T47D (cell line): ENCODE data around the gene SPTLC1.
"Not testable (repeated sequence)": the region's sequence is repeated elsewhere in the genome, so short reads cannot be mapped to it uniquely, and the experiment has no call there.

Experiments used
- DNase-seq, 2 experiments: peaks; one replicate each; pipeline versions ENCODE4 v3.0.0 to v3.0.0-alpha.2; 2011 to 2012; ENCODE audit warnings: low read depth in 1 of 2, low spot score in 1 of 2
- JUND ChIP-seq: IDR thresholded peaks from 2 replicates; pipeline ENCODE4 v1.6.1; 2012; ENCODE audit warnings: low read depth
- in situ Hi-C: cut with HindIII; loops from 2 replicates; pipeline ENCODE4 v1.10.0; 2016; ENCODE audit warnings: low sequenced_read_pairs, low pct_unique_long_range_greater_than_20kb

The SPTLC1 gene, protein sequence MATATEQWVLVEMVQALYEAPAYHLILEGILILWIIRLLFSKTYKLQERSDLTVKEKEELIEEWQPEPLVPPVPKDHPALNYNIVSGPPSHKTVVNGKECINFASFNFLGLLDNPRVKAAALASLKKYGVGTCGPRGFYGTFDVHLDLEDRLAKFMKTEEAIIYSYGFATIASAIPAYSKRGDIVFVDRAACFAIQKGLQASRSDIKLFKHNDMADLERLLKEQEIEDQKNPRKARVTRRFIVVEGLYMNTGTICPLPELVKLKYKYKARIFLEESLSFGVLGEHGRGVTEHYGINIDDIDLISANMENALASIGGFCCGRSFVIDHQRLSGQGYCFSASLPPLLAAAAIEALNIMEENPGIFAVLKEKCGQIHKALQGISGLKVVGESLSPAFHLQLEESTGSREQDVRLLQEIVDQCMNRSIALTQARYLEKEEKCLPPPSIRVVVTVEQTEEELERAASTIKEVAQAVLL

DNA sequence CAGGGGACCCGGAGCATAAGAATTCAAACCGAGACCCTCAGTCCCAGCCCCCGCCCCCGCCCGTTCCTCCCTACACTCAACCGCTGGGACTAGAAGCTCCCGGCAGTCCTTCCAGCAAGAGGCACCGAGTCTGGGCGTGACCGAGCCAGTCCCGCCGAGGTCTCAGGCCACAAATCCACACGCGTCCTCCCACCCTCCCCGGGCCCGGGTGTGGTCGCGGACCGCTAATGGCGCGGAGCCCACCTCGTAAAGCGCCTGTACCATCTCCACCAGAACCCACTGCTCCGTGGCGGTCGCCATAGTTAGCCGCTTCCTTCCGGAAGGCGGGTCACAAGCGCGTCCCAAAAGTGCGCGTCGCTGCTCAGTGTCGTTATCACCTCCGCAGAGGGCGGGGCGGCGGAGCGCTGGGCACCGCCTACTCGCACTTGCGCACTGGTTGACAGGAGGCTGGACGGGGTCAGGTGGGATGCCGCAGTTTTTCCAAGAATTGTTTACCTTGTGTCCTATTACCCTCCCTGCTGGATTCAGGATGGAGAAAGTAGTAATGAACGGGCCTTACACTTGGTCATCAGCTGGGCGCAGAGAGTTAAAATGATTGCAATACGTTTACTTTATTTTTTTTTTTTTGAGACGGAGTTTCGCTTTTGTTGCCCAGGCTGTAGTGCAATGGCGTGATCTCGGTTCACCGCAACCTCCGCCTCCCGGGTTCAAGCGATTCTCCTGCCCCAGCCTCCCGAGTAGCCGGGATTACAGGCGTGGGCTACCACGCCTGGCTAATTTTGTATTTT is at the start of gene SPTLC1:
Gene SPTLC1 (minus strand): TSS at position 343 of the 788 bp plus-strand sequence. CDS start 43 bp downstream, at position 300.
- in situ Hi-C loops: no loop called here
- TF ChIP-seq JUND: no peak
- peak; percentile 80 to 95 for DNase-seq

DNA sequence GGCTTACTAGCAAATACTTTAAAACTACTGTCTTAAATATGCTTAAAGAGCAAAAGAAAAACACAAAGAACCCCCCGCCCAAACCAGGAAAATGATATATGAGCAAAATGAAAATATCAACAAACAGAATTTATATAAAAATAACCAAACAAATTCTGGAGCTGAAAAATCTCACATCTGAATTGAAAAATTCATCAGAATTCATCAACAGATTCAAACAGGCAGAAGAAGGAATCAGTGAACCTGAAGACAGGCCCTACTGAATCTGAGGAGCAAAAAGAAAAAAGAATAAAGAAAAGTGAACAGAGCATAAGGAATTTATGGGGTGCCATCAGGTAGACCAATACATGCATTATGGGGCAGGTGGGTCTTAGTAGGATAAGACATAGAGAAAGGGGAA is 49.8 kb upstream of the SPTLC1 start:
- no peak for DNase-seq
- in situ Hi-C loops: no loop called here
- no peak for TF ChIP-seq JUND

DNA sequence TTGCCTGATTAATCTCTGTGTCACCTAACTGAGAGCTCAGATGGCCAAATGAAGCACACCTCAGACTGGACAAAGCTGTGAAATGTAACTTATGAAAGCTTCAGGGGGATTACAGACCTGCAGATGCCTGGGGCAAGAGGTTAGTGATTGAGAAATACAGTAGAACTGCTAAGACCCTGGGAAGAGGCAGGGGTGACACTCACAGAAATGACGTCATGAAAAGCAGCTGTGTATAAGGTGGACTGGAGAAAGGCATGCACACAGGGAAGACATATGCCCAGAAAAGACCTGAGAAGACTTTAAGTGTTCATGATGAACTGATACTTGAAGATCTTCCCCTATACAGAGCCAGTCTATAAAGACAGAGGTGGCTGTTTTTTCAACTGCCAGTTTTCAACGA is 49.3 kb upstream of the SPTLC1 start:
- no peak for TF ChIP-seq JUND
- in situ Hi-C loops: no loop called here
- no peak for DNase-seq

DNA sequence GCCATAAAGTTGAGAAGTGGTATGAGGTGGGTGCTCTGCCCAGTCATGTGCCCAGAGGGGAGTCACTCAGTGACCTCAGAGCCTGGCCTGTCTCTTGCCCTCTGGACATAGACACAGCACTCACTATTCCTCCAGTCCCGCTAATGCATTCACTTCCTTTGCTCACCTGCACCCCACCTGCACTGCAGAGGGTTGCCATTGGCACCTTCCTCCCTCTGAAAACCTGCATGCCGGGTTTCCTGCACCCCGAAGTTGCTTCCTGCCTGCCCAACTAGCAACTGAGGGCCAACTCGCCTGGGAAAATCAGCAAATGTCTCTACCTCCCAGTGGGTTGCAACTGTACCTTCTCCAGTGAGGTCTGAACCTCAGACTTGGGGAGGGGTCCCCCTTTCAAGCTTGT is 48.1 kb upstream of the SPTLC1 start:
- TF ChIP-seq JUND: no peak
- in situ Hi-C loops: no loop called here
- no peak for DNase-seq

DNA sequence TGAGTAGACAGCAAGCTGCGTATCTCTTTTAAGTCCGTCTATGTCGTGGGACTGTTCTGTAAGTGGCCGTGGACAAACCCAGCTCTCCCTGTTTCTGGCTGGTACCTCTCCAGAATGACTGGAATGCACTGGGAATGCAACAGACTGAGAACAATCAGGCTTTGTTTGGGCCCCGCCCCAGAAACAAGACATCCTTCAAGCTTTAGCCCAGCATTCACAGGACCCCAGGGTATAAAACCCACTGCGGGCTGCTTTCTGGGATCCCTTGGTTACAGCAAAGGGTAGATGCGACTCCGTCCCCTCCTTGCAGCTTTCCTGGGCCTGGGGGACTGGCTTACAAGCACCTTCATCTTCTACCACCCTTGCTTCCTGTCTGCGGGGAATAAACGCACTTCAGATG is 45.6 kb upstream of the SPTLC1 start:
- no peak for DNase-seq
- TF ChIP-seq JUND: no peak
- in situ Hi-C loops: no loop called here

DNA sequence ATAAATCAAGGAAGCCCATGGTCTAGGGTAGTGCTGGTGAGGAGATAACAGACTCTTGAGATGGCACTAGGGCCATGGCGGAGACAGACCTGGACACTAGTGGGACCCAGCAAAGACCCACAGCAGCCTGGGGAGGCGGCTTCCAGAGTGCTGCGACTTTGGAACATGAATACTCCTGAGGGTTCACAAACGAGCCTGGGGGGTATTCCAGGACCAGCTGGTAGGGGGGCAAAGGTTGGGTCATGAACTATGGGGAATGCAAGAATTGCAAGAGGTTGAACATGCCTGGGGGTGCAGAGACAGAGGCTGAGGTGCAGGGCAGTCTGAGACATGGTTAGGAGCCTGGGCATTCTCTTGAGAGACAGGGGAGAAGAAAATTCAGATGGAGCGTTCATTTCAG is 43.8 kb upstream of the SPTLC1 start:
- no peak for TF ChIP-seq JUND
- in situ Hi-C loops: no loop called here
- no peak for DNase-seq

DNA sequence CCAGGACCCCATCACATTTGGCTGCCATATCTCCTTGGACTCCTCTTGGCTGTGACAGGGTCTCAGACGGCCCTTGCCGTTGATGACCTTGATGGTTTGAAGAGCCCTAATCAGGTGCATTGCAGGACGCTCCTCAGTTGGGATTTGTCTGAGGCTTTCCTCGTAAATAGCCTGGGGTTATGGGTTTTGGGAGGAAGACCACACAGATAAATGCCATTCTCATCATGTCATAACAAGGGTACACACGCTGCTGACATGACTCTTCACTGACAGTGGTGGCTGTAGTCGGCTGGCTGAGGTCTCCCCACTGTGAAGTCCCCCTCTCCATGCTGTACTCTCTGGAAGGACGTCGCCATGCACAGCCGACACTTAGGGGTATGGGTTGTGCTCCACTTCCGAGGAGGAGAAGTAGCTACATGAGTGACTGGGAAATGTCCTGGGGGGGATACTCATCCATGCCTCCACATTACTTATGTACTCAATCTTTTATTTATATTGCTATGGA is 42.9 kb upstream of the SPTLC1 start:
- no peak for TF ChIP-seq JUND
- in situ Hi-C loops: no loop called here
- no peak for DNase-seq

DNA sequence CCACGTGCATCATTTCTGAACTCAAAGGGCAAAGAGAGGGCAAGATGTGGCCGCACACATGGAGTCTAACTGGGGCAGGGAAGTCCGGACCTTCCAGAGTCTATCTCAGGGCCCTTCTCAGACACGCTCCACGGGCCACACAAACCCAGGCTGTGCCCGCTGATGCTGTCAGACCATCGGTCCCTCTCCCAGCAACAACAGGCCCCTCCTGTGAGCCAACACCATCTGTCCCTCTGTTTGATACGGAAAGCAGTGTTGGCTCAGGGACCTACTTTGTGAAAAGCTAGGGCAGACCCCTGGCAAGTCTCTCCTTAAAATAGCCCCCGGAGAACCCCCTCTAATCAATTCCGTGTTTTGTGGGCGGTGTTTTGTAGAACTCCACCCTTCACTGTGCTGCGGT is 40.5 kb upstream of the SPTLC1 start:
- DNase-seq, in situ Hi-C loops: not testable (repeated sequence)

DNA sequence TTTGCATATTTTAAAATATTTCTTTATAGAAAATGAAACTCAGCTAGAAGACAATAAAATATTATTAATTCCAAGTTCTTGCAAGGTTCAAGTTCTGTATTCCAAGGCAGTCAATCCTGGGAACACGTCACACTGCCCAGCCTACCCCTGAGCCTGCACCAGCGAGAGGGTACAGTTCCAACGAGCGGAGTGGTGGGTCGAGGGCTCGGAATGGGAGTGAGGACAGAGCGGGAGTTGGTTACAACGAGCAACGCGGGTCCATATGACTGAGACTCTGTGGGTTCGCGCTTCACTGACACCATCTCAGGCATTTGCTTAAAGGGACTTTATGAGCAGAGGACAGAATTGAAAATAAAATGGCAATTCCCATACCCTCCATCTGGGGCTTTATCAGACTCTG is 40.0 kb upstream of the SPTLC1 start:
- DNase-seq: no peak
- in situ Hi-C loops: no loop called here
- TF ChIP-seq JUND: no peak

DNA sequence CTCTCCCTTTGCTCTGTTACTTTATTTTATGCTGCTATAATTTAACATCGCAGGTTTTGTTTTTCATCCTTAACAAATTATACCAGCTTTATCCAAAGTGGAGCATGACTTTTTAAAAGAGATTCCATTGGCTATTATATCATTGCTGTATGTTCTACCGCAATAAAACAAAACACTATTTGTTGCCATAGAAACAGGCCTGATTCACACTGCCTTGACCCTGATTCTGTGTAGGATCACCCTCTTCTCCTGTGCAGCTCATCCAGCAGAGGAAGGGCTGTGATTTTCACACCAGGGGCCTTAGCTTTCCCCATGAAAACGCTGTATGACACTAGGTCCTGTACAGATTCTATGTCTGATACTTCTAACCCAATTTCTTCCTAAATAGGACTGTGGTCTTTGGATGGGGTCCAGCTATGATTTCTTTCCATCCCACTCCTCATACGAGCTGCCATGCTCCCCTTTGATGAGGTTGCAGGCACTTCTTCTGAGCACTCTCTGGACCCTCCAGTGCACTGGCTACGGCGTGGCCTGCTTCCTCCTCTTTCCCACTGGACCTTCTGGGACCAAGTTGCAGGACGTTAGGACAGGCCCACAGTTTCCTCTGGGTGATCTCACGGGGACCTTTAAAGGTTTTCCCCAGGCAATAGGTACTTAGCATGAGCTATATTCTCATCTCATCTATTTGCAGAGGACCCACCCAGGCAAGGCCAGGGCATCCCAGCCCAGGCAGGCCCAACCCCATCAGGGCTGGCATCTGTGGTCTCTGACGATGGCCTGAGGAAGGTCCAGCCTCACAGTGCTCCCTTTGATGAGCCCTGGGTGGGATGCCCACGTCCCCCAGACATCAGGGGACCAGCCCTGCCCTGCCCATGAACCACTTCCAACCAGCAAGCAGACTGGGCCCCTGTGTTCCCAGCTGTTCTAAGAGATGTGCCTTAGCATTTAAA is 38.5 kb upstream of the SPTLC1 start:
- DNase-seq, in situ Hi-C loops: not testable (repeated sequence)

DNA sequence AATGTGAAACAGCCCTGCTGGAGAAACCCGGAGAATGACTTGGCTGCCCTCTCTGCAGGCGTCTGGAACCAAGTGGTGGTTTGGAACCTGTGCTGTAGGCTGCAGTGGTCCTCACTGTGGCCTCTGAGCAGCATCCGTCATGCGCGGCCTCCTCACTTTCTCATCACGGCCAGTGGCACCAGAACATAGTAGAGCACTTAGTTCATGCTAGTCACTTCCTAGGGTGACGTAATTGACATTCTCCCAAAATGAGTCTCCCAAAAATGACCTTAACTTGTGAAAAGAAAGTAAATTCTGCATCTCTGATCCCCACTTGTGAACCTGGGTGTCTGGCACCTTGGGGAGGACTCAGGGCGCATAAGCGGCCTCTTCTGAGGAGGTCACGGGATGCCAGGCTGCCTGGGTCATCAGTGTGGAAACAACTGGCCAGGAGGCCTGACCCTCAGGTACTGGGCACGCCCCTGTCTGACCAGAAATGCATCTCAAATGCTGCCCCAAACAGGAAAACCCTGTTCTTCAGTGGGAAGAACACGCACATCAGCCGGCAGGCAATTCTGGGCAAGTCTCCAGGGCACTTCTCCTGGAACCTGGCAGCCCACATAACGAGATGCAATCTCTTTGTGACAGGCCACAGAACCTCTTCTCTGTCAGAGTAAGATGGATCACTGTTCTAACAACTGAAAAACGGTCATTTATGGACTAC is 36.6 kb upstream of the SPTLC1 start:
- in situ Hi-C loops: no loop called here
- DNase-seq: peak in 1 of 2 experiments; percentile 91
- TF ChIP-seq JUND: no peak

DNA sequence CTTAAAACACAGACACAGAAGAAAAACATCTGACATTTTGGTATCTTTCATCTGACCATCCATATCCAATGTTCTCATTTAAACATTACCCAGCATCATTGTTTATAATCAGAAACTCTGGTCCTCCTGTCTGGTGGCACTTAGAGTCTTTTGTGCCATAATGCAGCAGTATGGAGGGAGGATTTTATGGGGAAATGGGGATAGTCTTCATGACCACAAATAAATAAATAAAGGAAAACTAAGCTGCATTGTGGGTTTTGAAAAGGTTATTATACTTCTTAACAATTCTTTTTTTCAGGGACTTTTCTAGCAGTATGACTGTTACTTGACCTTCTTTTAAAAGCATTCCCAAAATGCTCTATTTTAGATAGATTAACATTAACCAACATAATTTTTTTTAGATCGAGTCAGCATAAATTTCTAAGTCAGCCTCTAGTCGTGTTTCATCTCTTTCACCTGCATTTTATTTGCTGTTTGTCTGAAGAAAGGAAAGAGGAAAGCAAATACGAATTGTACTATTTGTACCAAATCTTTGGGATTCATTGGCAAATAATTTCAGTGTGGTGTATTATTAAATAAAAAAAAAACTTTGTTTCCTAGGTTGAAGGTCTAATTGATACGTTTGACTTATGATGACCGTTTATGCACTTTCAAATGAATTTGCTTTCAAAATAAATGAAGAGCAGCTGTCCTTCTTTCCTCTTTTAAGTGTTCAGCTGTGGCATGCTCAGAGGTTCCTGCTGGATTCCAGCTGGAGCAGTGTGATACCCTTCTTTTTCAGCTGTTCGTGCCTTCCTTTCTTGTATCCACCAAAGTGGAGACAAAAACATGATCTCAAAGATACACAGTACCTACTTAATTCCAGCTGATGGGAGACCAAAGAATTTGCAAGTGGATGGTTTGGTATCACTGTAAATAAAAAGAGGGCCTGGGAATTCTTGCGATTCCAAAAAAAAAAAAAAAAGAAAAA is 35.6 kb upstream of the SPTLC1 start:
- in situ Hi-C loops, DNase-seq: not testable (repeated sequence)
